ACC112 (cell line): ENCODE data around the gene TRIM67.
"Not testable (repeated sequence)": the region's sequence is repeated elsewhere in the genome, so short reads cannot be mapped to it uniquely, and the experiment has no call there.

ENCODE experiments used
- H2AFZ ChIP-seq: fragments of 200-600 bp; sonication (generic); one replicate; pipeline ENCODE4 v1.6.0; 2017; ENCODE audit warnings: antibody characterized with exemption, low read length; ENCODE audit not compliant: unreplicated experiment
- H3K27ac ChIP-seq: fragments of 200-600 bp; sonication (generic); 2 replicates; pipeline ENCODE4 v1.5.1; 2014; ENCODE audit warnings: low read depth, mild to moderate bottlenecking, antibody characterized with exemption, low read length, moderate library complexity
- H3K27me3 ChIP-seq: fragments of 200-600 bp; sonication (generic); 2 replicates; pipeline ENCODE4 v1.6.1; 2014; ENCODE audit warnings: mild to moderate bottlenecking, antibody characterized with exemption, low read length, moderate library complexity, mixed read lengths; ENCODE audit not compliant: insufficient read depth
- H3K36me3 ChIP-seq: fragments of 200-600 bp; sonication (generic); 2 replicates; pipeline ENCODE4 v1.6.1; 2016; ENCODE audit warnings: mild to moderate bottlenecking, antibody characterized with exemption, low read length, moderate library complexity, mixed read lengths; ENCODE audit not compliant: insufficient read depth
- H3K4me1 ChIP-seq: fragments of 200-600 bp; sonication (generic); one replicate; pipeline ENCODE4 v1.6.1; 2016; ENCODE audit warnings: low read length, mixed read lengths; ENCODE audit not compliant: insufficient read depth, unreplicated experiment, control insufficient read depth
- H3K4me3 ChIP-seq: fragments of 200-600 bp; sonication (generic); 2 replicates; pipeline ENCODE4 v1.5.1; 2014; ENCODE audit warnings: mild to moderate bottlenecking, low read depth, low read length
- H3K79me2 ChIP-seq: fragments of 200-600 bp; sonication (generic); one replicate; pipeline ENCODE4 v1.6.0; 2016; ENCODE audit warnings: low read length; ENCODE audit not compliant: control insufficient read depth, unreplicated experiment, insufficient read depth

The TRIM67 gene

GRCh38 chr1:231157311-231157710 lies 4.5 kb upstream of the TRIM67 start:
- no peak overlapping the region for H3K27ac ChIP-seq
- H3K27me3 ChIP-seq: peaks cover 84% of the 10 kb centered on the region
- no peak overlapping the region for H3K4me3 ChIP-seq
- no peaks in the 10 kb centered on the region for H3K79me2 ChIP-seq
- no peak overlapping the region for H2AFZ ChIP-seq
- H3K36me3 ChIP-seq: no peaks in the 10 kb centered on the region
- peaks cover under 1% of the 10 kb centered on the region for H3K4me1 ChIP-seq

DNA sequence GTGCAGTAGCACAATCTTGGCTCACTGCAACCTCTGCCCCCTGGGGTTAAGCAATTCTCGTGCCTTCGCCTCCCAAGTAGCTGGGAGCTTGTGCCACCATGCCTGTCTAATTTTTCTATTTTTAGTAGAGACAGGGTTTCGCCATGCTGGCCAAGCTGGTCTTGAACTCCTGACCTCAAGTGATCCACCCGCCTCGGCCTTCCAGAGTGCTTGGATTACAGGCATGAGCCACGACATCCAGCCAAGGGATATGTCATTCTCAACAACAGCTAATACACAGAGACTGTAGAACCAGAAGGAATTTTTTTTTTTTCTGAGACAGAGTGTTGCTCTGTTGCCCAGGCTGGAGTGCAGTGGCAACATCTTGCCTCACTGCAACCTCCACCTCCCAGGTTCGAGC lies 3.7 kb upstream of the TRIM67 start:
- peaks cover 87% of the 10 kb centered on the region for H3K27me3 ChIP-seq
- not testable (repeated sequence) for H3K36me3 ChIP-seq, H3K4me3 ChIP-seq, H3K4me1 ChIP-seq, H3K27ac ChIP-seq, H3K79me2 ChIP-seq, H2AFZ ChIP-seq

- no peaks in the 10 kb centered on the region for H3K36me3 ChIP-seq
- no peak overlapping the region for H3K27ac ChIP-seq
- H2AFZ ChIP-seq: no peak overlapping the region
- H3K4me1 ChIP-seq: peaks cover 6% of the 10 kb centered on the region
- no peak overlapping the region for H3K4me3 ChIP-seq
- peaks cover 89% of the 10 kb centered on the region for H3K27me3 ChIP-seq
- H3K79me2 ChIP-seq: no peaks in the 10 kb centered on the region
These were observed 2.5 kb upstream of the TRIM67 start for GRCh38 chr1:231159202-231159962.

DNA sequence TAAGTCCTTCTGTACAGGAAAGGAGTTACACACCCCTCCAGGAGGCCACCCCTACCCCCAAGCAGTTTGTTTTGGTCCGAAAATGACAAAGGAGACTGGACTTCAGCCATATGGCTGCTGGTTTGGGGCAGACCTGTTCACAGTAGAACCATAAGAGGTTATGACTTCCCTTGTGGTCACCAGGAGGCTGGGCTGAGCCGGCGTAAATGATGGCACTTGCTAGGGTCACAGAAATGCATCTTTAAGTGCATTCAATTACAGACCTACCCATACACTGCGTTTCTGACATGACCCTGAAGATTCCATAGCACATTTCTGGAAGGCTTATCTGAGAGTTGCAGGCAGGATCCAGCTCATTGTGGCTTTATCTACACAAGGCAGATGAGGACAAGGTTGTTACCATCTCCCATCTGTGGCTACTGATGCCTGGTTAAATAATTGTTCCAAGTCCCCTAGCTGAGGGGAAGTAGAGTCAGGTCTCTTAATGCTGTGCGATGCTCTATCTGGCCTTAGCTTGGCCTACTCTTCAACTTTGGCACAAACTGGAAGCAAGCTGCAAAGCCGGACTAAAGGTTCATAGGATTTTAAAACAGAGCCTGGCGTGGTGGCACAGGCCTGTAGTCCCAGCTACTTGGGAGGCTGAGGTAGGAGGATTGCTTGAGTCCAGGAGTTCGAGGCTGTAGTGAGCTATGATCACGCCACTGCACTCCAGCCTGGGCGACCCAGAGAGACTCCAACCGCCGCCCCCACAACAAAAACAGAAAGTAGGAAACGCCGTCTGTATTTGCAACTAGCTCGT lies 1.7 kb upstream of the TRIM67 start:
- Histone ChIP-seq H3K27me3 (peaks cover 88% of the 10 kb centered on the region), H3K36me3 (no peaks in the 10 kb centered on the region), H3K4me3 (no peak overlapping the region), H3K27ac (no peak overlapping the region), H3K4me1 (peaks cover 6% of the 10 kb centered on the region), H2AFZ (no peak overlapping the region), H3K79me2 (no peaks in the 10 kb centered on the region)

GRCh38 chr1:231160895-231161666 lies 777 bp upstream of the TRIM67 start:
- no peaks in the 10 kb centered on the region for H3K36me3 ChIP-seq
- H3K79me2 ChIP-seq: no peaks in the 10 kb centered on the region
- H3K4me1 ChIP-seq: peaks cover 6% of the 10 kb centered on the region
- H2AFZ ChIP-seq: no peak overlapping the region
- H3K4me3 ChIP-seq: peak overlapping the region; percentile 71
- peaks cover 81% of the 10 kb centered on the region for H3K27me3 ChIP-seq
- H3K27ac ChIP-seq: no peak overlapping the region

- Histone ChIP-seq H3K79me2 (no peaks in the 10 kb centered on the region), H3K4me1 (peaks cover 6% of the 10 kb centered on the region), H3K4me3 (peak overlapping the region; percentile 71), H2AFZ (no peak overlapping the region), H3K27ac (no peak overlapping the region), H3K36me3 (no peaks in the 10 kb centered on the region), H3K27me3 (peaks cover 67% of the 10 kb centered on the region)
These were observed 575 bp downstream of the TRIM67 start for GRCh38 chr1:231162297-231162969.

- Histone ChIP-seq H3K4me3 (peak overlapping the region; percentile 71), H3K27me3 (peaks cover 62% of the 10 kb centered on the region)
These were observed 1.3 kb downstream of the TRIM67 start for GRCh38 chr1:231162970-231163829.

GRCh38 chr1:231163830-231164427 lies 2.1 kb downstream of the TRIM67 start:
- no peak overlapping the region for H3K4me3 ChIP-seq
- H2AFZ ChIP-seq: no peak overlapping the region
- H3K27ac ChIP-seq: no peak overlapping the region
- H3K36me3 ChIP-seq: no peaks in the 10 kb centered on the region
- H3K4me1 ChIP-seq: peaks cover 6% of the 10 kb centered on the region
- no peaks in the 10 kb centered on the region for H3K79me2 ChIP-seq
- peaks cover 61% of the 10 kb centered on the region for H3K27me3 ChIP-seq

More at GRCh38 chr1:231162970-231163829, 1.3 kb downstream of the TRIM67 start:
- H3K36me3 ChIP-seq: no peaks in the 10 kb centered on the region
- H2AFZ ChIP-seq: no peak overlapping the region
- H3K27ac ChIP-seq: no peak overlapping the region
- H3K79me2 ChIP-seq: no peaks in the 10 kb centered on the region
- peaks cover 6% of the 10 kb centered on the region for H3K4me1 ChIP-seq

GRCh38 chr1:231165371-231165770 lies 3.5 kb downstream of the TRIM67 start:
- H3K79me2 ChIP-seq: no peaks in the 10 kb centered on the region
- no peak overlapping the region for H2AFZ ChIP-seq
- peaks cover 46% of the 10 kb centered on the region for H3K27me3 ChIP-seq
- H3K27ac ChIP-seq: no peak overlapping the region
- H3K36me3 ChIP-seq: no peaks in the 10 kb centered on the region
- H3K4me3 ChIP-seq: no peak overlapping the region
- H3K4me1 ChIP-seq: peaks cover 6% of the 10 kb centered on the region
